Prostate gland (tissue), 2 donors: ENCODE measurements around the gene NUP210L. TPM values are rescaled to one million over a fixed set of nuclear protein-coding genes. Genes with fewer than 3 reads are reported as not detected.

Experiments
- DNase-seq: peaks from one replicate; pipeline ENCODE4 v3.0.0-alpha.2; 2019; ENCODE audit warnings: low spot score
- H3K27ac ChIP-seq, 2 donors: fragments of 200-600 bp; sonication (generic); 2 replicates each; pipeline ENCODE4 v1.5.1; 2017 to 2019
- H3K27me3 ChIP-seq: fragments of 200-600 bp; sonication (generic); replicated peaks from 2 replicates; pipeline ENCODE4 v1.5.1; 2019; ENCODE audit not compliant: insufficient read depth
- H3K36me3 ChIP-seq, 2 donors: fragments of 200-600 bp; sonication (generic); 1 replicate in 1 of 2; 2 replicates in 1 of 2; pipeline versions ENCODE4 v1.5.1 to v1.8.1; 2017 to 2019
- H3K4me1 ChIP-seq: fragments of 200-600 bp; sonication (generic); replicated peaks from 2 replicates; pipeline ENCODE4 v1.5.1; 2019
- H3K4me3 ChIP-seq, 2 donors: fragments of 200-600 bp; sonication (generic); 2 replicates each; pipeline ENCODE4 v1.5.1; 2017 to 2019
- H3K9me3 ChIP-seq: fragments of 200-600 bp; sonication (generic); 2 replicates; pipeline ENCODE4 v1.5.1; 2017
- CTCF ChIP-seq, 4 experiments: fragments of 200-600 bp in 2 of 4; fragments of 450-650 bp in 2 of 4; sonication (generic) in 2 of 4; IDR thresholded peaks; 1 replicate in 3 of 4; 2 replicates in 1 of 4; pipeline ENCODE4 v1.5.1; 2016 to 2019; ENCODE audit warnings: antibody characterized with exemption in 4 of 4, mild to moderate bottlenecking in 2 of 4, moderate library complexity in 2 of 4
- POLR2A ChIP-seq: fragments of 450-650 bp; IDR thresholded peaks from one replicate; pipeline ENCODE4 v1.6.1; 2016; ENCODE audit warnings: antibody characterized with exemption, mild to moderate bottlenecking
- POLR2AphosphoS5 ChIP-seq: sonication (generic); formaldehyde crosslinking; IDR thresholded peaks from one replicate; pipeline ENCODE4 v1.6.1; 2017; ENCODE audit warnings: antibody characterized with exemption
- WGBS: methylation state at CpG from one replicate; pipeline ENCODE4 v1.1.5; 2018; 5-methylcytosine and 5-hydroxymethylcytosine counted together
- intact Hi-C: fragments of 100-400 bp; cut with DNase I; formaldehyde crosslinking; loops from one replicate; pipeline ENCODE4 v1.14.2; 2022
- total RNA-seq, 2 donors: library from RNA; depleted of rRNA; stranded (reverse); fragments of >200 nt; gene quantifications; one replicate each; pipeline ENCODE4 v1.1.0, GENCODE V29; 2016

Gene NUP210L
- total RNA-seq, 2 donors from 2014 or later: 0.05 to 5.7 TPM

GRCh38 chr1:154171223-154171583, 16.3 kb upstream of the NUP210L start:
- no peaks in the 10 kb centered on the region for H3K27me3 ChIP-seq
- WGBS: 87% methylated on average over 4 of the region's 4 CpGs
- no peak for DNase-seq
- H3K9me3 ChIP-seq: no peaks in the 10 kb centered on the region
- no peak overlapping the region for H3K27ac ChIP-seq
- H3K36me3 ChIP-seq: peaks cover 9 to 22% of the 10 kb centered on the region in 2 donors
- TF ChIP-seq POLR2A (no peak), CTCF (IDR thresholded peaks at IDR 0.05) (no peak), POLR2AphosphoS5 (no peak)
- no peak overlapping the region for H3K4me3 ChIP-seq
- intact Hi-C loops: no loop called here
- no peaks in the 10 kb centered on the region for H3K4me1 ChIP-seq

GRCh38 chr1:154170547-154171222, 15.8 kb upstream of the NUP210L start:
- Histone ChIP-seq H3K4me1 (no peaks in the 10 kb centered on the region), H3K27ac (no peak overlapping the region), H3K27me3 (no peaks in the 10 kb centered on the region), H3K4me3 (no peak overlapping the region), H3K9me3 (no peaks in the 10 kb centered on the region), H3K36me3 (peaks cover 9 to 22% of the 10 kb centered on the region in 2 donors)
- no peak for DNase-seq
- intact Hi-C loops: no loop called here
- TF ChIP-seq POLR2AphosphoS5 (no peak), POLR2A (no peak), CTCF (IDR thresholded peaks at IDR 0.05) (no peak)

- Histone ChIP-seq H3K4me3 (no peak overlapping the region), H3K4me1 (no peaks in the 10 kb centered on the region), H3K9me3 (no peaks in the 10 kb centered on the region), H3K36me3 (peaks cover 9 to 27% of the 10 kb centered on the region in 2 donors), H3K27me3 (no peaks in the 10 kb centered on the region), H3K27ac (no peak overlapping the region)
- TF ChIP-seq POLR2A (no peak), POLR2AphosphoS5 (no peak), CTCF (IDR thresholded peaks at IDR 0.05) (no peak)
- DNase-seq: no peak
- intact Hi-C loops: no loop called here
These were observed 12.6 kb upstream of the NUP210L start for GRCh38 chr1:154167461-154167860.

- no peaks in the 10 kb centered on the region for H3K27me3 ChIP-seq
- H3K4me3 ChIP-seq: no peak overlapping the region
- H3K27ac ChIP-seq: no peak overlapping the region
- H3K9me3 ChIP-seq: no peaks in the 10 kb centered on the region
- peaks cover 4 to 27% of the 10 kb centered on the region in 2 donors for H3K36me3 ChIP-seq
- DNase-seq: no peak
- TF ChIP-seq POLR2A (no peak), POLR2AphosphoS5 (no peak), CTCF (IDR thresholded peaks at IDR 0.05) (no peak)
- H3K4me1 ChIP-seq: no peaks in the 10 kb centered on the region
- intact Hi-C loops: no loop called here
- WGBS: 90% methylated on average over 1 of the region's 1 CpG
These were observed 11.3 kb upstream of the NUP210L start for GRCh38 chr1:154166207-154166606.

- Histone ChIP-seq H3K9me3 (no peaks in the 10 kb centered on the region), H3K27ac (no peak overlapping the region), H3K4me1 (peaks cover 3% of the 10 kb centered on the region), H3K36me3 (no peaks in the 10 kb centered on the region), H3K27me3 (no peaks in the 10 kb centered on the region), H3K4me3 (no peak overlapping the region)
- TF ChIP-seq CTCF (IDR thresholded peaks at IDR 0.05) (no peak), POLR2A (no peak), POLR2AphosphoS5 (no peak)
- intact Hi-C loops: no loop called here
- DNase-seq: no peak
These were observed 4.7 kb upstream of the NUP210L start for GRCh38 chr1:154159554-154159953.
